SH-SY5Y (cell line): Measurements from ENCODE around the gene ZNF484.

Experiments used
- GATA2 ChIP-seq: IDR thresholded peaks from 2 replicates; pipeline ENCODE4 v1.6.1; 2011; ENCODE audit warnings: mild to moderate bottlenecking, low read depth, low read length
- GATA3 ChIP-seq: IDR thresholded peaks from 2 replicates; pipeline ENCODE4 v1.6.1; 2011; ENCODE audit warnings: low read depth, mild to moderate bottlenecking, low read length, moderate library complexity

ZNF484 gene

DNA sequence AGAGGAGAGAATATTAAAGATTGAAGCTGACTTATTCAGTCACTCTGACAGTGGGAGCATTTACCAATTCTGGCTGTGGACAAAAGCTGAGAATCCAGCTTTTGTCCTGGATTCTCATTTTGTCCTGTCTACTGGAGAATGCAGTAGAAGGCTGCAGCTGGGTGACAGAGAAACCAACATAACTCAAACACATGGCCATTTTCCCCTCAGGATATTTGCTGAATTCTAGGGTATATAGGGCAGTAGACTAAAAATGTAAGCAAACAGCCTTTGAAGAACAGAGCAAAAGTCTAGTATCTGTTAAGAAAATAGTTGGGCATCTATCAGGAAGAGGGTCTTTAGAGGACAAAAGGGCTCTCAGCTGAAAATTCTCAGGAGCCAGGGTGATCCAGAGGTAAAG is 20.6 kb downstream of the ZNF484 start:
- TF ChIP-seq GATA2 (no peak), GATA3 (no peak)

DNA sequence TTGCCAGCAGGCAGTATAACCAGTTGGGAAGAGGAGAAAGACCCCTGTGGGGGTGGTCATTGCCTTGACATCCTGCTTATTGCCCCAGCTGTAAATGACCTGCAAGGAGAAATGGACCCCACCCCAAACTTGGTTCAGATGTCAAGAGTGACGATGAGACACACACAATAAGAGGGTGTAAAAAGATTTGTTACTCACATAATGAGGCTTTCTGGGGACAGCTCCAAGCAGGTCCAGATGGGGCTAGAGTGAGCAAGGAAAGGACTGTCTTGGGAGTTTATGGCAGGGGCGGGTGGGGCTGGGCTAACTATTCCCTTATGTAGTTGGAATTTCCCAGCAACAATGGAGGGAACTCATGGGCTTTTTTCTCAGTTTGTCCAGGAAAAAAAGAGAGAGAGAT is 24.1 kb downstream of the ZNF484 start:
- TF ChIP-seq GATA3 (no peak), GATA2 (no peak)

DNA sequence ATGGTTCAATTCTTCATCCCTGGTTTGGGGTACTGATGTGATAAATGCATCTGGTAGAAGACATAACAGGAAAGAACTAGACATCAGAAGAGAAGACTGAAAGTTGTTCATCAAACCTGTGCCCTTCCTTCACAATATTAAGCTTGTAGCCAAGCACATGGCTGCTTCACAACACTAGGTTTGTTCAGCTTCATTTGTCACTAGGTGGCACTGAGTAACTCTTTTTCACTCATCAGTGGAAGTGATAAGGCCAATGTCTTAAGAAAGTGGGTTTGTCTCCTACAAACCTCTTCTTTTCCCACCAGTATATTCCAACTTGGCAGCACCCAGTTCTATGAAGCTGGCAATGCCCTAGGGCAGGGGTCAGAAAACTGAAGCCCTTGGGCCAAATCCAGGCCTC is 26.9 kb downstream of the ZNF484 start:
- TF ChIP-seq GATA3 (no peak), GATA2 (no peak)

DNA sequence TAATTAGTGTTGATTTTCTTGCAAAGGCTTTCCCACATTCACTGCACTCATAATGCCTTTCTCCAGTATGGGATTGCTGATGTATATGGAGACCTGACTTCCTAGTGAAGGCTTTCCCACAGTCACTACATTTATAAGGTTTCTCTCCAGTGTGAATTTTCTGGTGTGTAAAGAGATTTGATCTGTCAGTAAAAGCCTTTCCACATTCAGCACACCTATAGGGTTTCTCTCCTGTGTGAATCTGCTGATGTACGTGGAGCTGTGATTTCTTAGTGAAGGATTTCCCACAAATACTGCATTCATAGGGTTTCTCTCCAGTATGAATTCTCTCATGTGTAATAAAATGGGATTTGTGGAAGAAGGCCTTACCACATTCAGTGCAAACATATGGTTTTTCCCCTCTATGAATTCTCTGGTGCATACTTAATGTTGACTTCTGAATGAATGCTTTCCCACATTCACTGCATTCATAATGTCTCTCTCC is 31.1 kb downstream of the ZNF484 start:
- TF ChIP-seq GATA2 (no peak), GATA3 (no peak)

DNA sequence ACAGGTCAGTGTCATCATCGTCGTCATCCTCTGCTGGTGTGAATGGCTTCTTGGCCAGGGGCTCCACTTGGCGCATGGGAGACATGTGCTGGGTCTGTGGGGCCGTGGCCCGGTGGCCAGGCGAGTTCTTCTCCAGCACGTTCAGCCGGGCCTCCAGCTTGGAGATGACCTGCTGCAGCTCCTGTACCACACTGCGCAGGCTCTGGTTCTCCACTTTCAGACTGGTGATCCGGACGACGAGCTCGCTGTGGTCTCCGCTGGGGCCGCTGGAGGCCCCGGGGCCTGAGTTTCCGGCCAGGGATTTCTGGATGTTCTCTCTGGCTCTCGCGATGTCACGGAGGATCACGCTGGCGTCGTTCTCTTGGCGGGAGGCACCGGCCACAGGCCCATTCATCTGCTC is 40.6 kb downstream of the ZNF484 start:
- TF ChIP-seq GATA3 (no peak), GATA2 (no peak)

DNA sequence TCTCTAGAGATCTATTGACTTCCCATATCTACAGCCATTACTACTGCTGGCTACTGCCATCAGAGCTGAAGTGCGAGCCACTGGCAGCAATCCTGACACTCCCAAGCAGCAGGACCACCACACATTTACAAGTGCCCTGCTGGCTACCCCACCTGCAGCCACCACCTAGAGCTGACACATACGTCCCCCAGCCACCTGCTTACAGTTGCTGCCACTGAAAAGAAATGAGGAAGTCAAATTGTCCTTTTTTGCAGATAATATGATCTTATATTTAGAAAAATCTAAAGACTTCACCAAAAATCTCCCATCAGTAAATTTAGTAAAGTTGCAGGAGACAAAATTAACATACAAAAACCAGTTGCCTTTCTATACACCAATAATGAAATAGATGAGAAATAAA is 48.4 kb downstream of the ZNF484 start:
- TF ChIP-seq GATA2 (no peak), GATA3 (no peak)

DNA sequence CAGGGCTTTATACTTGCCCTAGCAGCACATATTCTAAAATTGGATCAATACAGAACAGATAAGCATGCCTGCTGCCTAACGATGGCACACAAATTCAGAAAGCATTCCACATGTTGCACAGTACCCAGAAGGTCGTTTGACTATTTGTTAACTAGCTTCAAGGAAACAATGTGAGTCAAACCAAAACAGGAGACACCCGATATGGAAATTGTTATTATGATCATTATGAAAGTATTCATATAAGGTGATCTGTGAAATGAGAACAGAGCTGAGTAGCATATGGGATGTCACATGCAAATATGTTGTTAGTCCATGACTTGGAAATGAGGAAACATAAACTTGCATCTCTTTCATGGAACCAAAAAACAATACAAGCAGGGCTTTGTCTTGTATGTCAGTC is 56.9 kb downstream of the ZNF484 start:
- TF ChIP-seq GATA3 (no peak), GATA2 (no peak)

DNA sequence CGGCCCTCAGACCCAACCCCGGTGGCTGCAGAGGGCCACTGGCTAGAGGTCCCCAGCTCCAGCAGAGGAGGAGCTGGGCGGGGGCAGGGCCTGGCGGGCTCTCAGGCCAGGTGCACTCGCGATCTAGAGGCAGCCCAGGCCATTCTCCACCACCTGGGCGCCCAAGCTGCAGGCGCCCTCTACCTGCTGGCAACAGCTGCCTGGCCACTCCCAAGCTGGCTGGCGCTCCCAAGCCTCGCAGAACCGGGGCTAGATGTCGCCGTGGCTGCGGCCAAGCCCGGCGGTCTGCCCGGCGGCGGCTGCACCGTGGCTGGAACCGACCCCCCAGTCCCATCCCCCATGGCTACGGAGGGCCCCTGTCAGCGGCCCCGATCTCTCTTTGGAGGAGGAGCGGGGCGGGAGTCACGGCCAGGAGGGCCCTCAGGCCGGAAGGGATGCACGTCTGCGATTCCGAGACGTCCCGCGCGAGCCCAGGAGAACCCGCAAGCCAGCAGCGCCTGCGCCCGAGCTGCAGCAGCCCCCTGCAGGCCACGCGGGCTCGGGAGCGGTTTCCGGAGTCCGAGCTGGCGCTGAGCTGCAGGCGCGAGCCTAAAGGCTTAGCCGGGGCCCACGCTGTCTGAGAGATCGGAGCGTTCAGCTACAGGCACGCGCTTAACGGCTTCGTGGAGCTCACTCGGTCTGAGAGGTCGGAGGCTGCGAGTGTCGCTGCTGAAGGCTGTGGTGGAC is 68.9 kb downstream of the ZNF484 start:
- TF ChIP-seq GATA3, result no peak

DNA sequence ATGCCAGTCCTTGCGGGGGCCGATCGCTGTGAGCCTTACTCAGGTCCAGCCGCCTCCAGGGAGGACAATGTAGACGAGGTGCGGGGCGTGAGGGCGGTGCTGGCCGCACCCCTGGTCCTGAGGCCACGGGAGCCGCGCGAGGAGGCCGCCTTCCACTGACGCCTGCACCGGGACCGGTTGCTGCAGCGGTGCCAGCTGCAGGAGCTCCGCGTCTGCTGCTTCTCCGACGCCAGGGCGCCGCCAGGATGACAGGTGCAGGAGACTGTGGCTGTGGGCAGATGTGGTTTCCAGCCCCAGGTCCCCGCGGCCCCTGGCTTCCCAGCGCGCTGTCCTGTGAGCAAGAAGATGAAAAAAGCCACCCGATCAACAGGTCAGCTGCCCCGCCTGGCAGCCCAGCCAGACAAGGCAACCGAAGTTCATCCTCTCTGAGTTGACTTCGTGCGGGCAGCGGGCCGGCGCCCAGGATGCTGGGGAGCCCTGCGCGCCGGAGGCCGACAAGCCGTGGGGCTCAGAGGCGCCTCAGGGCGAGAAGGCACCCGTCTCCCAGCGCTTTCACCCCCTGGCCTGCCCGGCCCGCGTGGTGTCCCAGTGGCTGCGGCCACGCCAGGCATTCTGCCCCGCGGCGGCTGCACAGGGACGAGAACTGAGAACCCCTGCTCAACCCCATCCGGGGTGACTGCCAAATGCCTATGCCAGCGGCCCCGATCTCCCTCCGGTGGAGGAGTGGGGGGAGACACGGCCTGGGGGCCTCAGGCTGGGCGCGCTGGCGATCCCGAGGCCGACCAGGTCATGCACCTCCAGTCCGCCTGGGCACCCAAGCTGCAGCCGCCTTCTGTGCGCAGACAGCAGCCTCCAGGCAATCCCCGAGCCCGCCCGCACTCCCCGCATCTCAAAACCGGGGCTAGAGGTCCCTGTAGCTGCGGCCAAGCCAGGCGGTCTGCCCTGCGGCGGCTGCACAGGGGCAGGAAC is 69.8 kb downstream of the ZNF484 start:
- no peak for TF ChIP-seq GATA3
- TF ChIP-seq GATA2, result no peak

DNA sequence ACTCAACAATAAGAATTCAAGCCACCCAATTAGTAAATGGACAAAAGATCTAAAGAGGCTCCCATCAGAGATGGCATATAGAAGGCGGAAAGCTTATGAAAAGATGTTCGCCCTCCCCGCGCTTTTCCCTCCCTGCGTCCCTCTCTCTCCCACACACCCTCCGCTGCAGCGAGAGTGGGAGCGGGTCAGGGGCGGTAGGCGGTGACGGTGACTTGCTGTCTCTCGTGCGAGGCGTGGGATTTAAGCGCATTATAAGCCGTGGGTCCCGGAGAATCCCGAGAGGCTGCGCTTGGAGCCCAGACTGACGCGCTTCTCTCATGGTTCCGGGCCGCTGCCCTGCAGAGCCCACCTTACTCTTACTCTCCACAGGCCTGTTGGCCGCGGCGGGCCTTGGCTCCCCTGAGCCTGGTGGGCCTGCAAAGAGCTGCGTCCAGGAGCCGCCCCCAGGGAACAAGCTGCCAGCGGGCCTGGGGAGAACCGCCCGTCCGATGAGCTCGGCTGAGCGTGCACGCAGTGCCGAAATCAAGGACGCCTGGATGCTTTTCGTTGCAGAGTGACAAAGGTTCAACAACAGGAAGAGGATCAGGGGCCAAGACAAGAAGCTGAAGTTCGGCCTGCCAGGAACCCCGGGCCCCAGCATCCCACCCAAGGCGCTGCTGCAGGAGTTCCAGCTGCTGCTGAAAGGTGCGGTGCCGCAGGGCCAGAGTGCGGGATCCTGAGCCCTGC is 70.6 kb downstream of the ZNF484 start:
- TF ChIP-seq GATA2 (no peak), GATA3 (no peak)

DNA sequence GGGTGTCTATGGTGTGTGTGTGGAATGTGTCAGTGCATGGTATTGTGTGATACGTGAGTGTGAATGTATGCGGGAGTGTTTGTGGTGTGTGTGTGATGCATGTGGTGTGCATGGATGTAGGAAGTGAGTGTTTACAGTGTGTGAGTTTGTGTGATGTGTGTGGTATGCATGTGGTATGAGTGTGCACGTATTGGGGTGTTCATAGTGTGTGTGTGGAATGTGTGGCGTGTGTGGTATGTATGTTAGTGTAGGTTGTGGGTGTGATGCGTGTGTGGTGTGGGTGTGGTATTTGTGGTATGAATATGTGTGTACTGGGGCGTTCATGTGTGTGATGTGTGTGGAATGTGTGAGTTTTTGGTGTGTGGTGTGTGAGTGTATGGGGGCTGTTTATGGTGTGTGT is 73.1 kb downstream of the ZNF484 start:
- TF ChIP-seq GATA2 (no peak), GATA3 (no peak)

DNA sequence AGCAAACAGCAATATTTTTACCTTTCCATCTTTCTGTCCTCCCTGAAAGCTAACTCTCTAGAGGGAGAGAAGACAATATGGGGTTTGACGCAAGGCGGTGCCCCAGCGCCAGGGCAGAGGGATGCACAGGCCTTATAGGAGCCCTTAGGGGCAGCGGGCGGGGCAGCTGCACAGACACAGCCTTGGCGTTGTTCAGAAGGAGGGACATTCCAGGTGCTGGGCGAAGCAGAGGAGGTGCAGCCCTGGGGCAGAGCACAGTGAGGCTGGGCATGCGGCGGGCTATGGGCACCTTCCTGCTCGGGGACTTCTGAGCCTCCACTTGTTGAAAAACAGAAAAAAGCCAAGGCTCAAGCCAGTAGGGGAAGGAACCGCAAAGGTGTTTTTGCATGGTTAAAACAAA is 79.5 kb downstream of the ZNF484 start:
- TF ChIP-seq GATA3 (no peak), GATA2 (no peak)

DNA sequence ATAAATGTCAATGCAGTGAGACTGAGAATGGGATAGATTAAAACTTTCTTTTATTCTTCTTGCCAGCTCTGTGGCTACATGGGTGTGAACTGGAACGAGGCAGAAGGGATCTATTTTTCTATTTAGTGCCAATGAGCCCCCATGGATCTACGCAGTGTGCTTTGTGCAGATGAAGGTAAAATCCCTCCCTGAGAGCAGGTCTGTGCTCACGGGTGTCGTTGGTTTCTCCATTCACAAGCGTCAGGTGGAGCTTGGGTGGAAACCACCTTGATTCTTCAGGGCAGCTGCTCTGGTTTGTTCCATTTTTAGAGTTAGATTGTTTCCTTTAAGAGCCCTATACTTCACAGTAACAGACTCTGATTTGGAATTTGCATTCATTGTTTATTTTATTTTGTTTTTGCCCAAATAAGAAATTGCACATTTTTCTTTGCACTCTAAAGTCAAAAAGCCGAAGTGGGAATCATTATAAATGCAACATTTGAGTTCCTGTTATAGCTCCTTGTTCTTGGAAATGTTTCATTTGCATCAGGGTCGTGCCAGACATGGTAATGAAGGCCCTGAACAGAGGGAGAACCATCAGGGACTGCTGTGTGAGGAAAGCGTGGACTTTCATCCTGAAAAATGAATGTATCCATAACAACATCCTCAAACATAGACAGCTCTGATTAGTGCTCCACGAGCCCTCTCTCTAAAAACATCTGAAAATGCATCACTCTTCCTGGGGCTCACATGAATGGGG is 82.1 kb downstream of the ZNF484 start:
- no peak for TF ChIP-seq GATA2
- TF ChIP-seq GATA3, result no peak
